GM21576 (cell line): ENCODE results near the gene ANKS3.
A peak's percentile ranks its signal among the peaks of the same experiment; 100 is the strongest.

Source experiments
- ATAC-seq: cut with Tn5 transposase; IDR thresholded peaks from one replicate; pipeline ENCODE4 v1.9.1; 2021; ENCODE audit warnings: mild to moderate bottlenecking, moderate library complexity; ENCODE audit not compliant: unreplicated experiment

ANKS3 gene, protein sequence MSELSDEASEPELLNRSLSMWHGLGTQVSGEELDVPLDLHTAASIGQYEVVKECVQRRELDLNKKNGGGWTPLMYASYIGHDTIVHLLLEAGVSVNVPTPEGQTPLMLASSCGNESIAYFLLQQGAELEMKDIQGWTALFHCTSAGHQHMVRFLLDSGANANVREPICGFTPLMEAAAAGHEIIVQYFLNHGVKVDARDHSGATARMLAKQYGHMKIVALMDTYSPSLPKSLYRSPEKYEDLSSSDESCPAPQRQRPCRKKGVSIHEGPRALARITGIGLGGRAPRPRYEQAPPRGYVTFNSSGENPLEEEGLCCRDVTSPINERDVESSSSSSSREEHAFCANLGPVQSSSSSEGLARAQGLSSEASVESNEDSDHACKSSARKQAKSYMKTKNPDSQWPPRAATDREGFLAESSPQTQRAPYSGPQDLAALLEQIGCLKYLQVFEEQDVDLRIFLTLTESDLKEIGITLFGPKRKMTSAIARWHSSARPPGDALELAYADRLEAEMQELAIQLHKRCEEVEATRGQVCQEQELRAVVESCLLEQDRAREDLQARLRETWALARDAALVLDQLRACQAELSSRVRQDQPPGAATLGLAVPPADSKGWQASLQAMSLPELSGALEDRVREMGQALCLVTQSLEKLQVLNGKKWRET

DNA sequence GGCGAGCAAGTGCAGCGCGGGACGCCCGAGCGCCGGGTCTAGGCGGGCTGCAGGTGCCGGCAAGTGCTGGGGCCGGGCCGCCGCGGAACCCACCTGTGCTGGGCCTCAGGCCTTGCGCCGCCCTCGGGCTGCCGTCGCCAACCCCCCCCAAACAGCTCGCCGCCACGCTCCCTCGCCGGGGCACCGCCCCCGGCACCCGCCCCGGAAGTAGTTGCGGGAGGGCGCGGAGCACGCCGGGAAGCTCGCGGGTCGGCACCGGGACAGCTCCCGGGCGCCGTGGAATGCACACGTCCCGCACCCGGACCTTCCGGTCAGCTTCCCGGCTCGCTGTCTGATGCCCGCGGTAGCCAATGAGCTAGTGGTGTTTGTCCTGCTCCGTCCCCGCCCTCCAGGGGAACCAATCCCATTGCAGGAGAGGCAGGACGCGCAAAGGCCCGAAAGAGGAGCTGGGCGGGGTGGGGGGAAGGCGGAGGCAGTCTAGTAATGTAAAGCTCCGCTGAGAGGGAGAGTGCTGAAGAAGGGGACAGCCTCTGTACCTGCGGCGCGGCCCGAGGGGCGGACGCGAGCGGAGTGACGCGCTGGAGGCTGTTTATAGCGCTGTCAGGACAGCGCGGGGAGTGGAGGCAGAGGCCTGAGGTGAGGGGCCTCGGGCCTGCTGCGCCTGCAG is at the start of gene ANKS3, which contains the start of gene DNAAF8:
TSS of gene ANKS3 (minus strand) at position 209 of the 667 bp plus-strand sequence. CDS start 4,122 bp downstream, outside the sequence.
TSS of gene DNAAF8 (plus strand) at position 475 of the 667 bp plus-strand sequence. CDS start 1,978 bp downstream, outside the sequence.
- ATAC-seq = peak; percentile 63

DNA sequence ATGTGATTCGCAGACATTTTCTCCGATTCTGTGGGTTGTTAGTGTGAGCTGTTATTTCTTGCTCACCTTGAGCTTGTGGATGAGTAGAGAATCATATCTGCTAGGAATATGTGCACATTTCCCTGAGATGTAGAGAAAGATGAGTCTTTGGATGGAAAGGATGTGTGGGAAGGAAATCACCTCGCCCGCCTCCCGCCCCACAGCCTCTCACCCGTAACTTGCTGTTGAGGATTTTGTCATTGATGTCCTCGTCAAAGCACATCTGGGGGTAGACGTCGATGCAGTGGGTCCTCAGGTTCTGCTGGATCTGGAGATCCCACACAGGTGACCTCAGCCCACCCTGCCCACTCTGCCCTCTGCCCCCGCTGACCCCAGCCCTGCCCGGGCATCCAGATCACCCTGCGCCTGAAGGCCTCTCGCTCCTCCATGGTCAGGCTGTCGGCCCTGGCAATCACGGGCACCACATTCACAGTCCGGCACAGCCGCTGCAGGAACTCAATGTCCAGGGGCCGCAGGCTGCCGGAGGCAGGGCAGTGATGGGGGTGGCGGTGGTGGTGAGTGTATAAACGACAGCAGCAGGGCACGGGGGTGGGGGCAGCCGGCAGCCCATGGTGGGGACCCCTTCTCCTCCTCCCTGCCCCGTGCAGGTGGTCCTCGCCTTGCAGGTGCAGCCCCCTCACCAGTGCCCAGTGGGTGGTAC is 49.3 kb upstream of the ANKS3 start:
- no peak for ATAC-seq

DNA sequence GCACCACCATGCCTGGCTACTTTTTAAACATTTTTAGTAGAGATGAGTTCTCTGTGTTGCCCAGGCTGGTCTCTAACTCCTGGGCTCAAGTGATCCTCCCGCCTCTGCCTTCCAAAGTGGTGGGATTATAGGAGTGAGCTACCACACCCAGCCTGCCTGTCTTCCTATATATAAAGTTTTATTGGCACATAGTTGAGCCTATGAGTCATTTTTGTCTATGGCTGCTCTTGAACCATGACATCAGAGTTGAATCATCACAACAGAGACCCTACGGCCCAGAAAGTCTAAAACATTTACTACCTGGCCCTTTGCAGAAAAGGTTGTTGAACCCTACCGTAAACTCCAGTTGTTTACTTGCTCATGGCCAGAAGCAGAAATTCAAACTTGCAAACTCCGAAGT is 46.2 kb upstream of the ANKS3 start:
- ATAC-seq = no peak

DNA sequence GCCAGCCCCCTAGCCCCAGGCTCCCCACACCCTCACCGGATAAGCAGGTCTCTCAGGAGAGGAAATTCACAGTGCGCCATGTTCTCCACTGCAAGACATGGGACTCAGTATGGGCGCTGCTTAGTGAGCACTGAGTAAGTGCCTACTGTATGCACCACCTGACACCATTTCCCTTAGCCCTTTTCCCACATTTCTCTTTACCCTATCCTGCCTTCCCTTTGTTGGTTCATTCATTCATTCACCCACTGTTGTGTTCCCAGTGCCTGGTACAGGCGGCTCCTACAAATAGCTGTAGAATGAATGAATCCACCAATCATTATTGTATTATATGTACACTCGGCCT is 44.0 kb upstream of the ANKS3 start:
- ATAC-seq = no peak

DNA sequence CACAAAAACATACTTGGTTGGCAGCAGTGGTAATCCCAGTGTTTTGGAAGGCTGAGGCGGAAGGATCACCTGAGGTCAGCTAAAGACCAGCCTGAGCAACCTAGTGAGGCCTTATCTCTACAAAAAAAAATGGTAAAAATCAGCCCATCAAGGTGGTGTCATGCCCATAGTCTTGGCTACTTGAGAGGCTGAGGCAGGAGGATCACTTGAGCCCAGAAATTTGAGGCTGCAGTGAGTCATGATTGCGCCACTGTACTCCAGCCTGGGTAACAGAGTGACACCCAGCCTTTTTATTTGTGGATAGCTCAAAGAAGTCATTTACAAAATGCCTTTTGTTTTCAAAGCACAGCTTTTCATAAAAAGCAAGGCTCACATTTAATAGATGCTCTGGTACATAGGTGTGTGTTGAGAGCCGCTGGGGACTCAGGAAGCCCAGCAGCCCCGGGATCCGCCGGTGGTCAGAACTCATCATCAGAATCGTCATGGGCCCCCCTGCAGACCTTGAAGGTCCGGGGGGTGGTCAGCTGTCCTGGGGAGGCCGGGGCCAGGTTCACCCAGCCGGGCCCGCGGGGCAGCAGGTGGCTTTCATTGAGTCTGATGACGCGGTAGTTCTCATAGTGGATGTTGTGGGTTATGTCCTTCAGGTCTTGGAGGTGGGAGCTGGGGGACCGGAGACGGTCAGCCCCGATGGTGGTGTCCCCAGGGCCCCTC is 43.4 kb upstream of the ANKS3 start:
- ATAC-seq = no peak

DNA sequence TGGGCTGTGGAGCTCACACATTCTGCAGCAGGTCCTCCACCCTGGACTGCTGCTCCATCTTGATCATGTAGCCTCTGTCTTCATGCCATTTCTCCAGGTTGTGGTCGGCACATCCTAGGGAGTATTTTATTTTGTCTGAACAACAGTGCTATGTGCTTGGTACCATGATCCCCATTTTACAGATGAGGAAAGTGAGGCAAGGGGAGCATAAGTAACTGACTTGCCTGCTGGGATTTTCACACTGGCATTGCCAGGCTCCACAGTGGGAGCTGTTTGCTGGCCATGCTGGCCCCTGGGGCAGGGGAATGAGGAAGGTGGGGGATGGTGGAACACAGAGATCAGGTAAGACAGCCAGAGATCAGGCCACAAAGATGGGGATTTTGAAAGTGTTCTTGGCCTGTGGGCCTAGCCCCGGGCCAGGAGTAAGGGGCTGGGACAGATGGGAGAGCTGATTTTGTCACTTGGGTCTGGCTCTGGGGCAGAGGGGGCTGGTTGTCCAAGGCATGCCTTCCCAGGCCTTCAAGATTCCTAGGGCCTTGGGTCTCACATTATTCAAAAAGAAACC is 42.2 kb upstream of the ANKS3 start:
- ATAC-seq = no peak

DNA sequence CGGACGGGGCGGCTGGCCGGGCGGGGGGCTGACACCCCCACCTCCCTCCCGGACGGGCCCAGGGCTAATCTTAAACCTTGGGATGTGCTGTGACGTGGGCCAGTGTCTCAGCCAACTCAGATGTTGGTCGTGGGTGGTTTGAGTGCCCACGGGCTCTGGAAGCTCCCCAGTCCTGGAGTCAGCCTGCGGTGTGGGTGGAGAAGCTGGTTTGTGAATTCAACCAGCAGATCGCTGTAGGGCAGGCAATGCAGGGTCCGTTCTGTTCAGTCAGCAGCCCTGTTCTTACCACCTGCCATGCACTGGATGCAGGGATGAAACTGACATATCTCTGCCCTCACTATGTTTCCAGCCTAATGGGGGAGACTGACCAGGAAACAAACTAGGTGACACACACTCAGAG is 40.9 kb upstream of the ANKS3 start:
- no peak for ATAC-seq

DNA sequence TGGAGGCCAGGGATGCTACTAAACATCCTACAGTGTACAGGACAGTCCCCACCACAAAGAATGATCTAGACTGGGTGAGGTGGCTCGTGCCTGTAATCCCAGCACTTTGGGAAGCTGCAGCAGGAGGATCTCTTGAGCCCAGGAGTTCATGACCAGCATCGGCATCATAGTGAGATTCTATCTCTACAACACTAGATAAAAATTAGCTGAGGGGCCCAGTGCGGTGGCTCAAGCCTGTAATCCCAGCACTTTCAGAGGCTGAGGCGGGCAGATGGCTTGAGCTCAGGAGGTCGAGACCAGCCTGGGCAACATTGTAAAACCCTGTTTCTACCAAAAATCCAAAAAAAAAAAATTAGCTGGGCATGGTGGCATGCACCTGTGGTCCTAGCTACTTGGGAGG is 38.3 kb upstream of the ANKS3 start:
- no peak for ATAC-seq

DNA sequence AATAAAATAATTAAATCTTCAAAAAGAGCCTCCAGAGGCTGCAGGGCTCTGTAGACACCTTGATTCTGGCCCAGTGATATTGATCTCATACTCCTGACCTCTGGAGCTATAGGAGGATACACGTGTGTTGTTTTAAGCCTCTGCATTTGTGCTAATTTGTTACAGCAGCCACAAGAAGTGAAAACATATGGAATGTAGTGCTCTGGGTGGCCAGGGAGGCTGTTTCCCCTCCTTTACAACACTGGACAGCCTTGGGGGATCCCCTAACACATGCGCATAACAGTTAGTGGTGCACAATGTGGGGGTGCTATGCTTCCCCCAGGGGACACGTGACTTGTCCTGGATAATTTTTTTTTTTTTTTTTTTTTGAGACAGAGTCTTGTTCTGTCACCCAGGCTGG is 37.6 kb upstream of the ANKS3 start:
- no peak for ATAC-seq

DNA sequence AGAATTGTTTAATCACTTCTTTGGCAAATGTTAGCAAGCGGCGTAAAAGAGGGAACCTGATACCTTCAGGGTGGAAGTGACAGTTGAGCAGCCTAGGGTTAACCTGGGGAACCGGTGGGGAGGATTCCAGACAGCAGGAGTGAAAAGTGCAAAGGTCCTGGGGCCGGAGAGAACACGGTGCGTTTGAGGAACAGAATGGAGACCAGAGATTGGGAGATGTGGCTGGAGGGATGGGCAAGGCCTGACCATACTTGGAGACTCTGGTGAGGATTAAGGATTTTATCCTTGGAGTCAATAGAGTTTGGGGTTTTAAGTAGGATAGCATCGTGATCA is 35.2 kb upstream of the ANKS3 start:
- no peak for ATAC-seq

DNA sequence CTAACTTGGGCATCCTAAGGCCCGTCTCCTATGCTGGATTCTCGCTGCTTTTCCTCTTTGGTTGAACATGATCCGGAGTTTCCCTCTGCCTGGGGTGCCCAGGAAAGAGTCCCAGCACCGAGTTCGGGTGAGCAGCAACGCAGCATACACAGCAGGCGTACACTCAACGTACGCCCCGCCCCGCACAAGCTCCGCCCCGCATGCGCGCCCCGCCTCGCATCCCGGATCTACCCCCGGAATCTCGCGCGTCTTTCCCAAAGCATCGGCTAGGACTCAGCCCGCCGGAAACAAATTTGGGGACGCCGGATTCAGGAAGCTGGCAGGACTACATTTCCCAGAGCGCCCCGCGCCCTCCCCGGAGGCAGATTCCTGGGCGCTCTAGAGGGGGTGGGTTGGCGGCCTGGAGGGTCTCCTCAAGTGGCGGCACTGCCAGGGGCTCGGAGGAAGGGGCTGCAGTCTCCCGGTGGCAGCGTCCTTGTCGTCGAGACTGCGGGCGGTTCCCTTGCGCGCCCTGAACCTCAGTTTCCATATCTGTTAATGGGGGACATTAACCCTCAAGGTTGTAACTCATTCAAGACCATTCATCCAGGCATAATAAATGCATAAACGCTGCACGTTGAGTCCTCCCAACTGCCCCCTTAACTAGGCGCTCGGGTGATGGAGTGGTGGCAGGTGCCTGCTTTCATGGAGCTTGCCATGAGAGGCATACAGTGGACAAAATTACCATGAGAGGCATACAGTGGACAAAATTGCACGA is 34.7 kb upstream of the ANKS3 start:
- ATAC-seq = peak; percentile 47

DNA sequence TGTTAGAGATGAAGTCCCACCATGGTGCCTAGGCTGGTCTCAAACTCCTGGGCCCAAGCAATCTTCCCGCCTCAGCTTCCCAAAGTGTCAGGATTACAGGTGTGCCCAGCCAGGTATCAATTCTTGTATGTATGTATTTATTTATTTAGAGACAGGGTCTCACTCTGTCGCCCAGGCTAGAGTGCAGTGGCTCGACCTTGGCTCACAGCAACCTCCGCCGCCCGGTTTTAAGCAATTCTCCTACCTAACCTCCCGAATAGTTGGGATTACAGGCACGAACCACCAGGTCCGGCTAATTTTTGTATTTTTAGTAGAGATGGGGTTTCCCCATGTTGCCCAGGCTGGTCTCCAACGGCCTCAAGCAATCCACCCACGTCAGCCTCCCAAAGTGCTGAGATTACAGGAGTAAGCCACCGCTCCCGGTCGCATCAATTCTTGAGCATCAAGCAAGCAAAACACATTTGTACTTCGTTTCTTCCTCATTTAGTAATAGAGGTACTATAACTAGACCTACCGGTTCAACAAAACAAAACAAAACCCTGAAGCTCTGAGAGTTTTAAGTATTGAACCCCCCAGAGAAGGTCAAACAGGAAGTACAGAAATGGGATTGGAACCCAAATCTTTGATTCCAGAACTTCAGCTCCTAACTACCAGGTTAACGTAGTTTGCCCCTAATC is 33.9 kb upstream of the ANKS3 start:
- no peak for ATAC-seq

DNA sequence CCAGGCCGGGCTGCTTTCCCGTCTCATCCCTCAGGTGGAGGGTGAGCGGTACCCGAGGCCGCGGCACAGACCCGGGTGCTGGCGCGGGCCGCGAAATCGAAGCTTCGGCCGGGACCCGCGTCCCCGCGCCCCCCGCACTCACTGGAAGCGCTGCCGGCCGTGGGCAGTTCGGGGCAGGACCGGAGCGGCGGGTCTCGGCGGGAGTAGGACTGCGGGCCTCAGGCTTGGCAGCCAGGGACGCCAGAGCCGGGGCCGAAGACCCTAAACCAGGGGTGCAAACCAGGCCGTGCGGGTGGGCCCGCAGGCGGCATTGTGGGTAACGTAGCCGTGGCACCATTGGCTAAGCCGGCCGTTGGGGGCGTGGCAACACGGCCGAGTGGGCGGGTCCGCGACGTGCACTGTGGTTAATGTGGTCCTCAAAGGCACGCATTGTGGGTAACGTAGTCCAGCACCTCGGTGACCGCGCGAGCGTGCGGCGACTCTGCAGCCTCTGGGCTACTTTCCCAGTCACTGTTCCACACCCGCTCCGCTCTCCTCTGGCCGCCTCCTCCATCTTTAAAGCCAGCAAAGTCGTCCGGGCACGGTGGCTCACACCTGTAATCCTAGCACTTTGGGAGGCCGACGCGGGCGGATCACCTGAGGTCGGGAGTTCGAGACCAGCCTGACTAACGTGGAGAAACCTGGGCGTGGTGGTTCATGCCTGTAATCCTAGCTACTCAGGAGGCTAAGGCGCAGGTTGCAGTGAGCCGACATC is 33.0 kb upstream of the ANKS3 start, which contains the start of gene ZNF500:
TSS of gene ZNF500 (minus strand) at position 288 of the 754 bp plus-strand sequence. CDS start 1,184 bp downstream, outside the sequence.
- ATAC-seq = peak; percentile 87

DNA sequence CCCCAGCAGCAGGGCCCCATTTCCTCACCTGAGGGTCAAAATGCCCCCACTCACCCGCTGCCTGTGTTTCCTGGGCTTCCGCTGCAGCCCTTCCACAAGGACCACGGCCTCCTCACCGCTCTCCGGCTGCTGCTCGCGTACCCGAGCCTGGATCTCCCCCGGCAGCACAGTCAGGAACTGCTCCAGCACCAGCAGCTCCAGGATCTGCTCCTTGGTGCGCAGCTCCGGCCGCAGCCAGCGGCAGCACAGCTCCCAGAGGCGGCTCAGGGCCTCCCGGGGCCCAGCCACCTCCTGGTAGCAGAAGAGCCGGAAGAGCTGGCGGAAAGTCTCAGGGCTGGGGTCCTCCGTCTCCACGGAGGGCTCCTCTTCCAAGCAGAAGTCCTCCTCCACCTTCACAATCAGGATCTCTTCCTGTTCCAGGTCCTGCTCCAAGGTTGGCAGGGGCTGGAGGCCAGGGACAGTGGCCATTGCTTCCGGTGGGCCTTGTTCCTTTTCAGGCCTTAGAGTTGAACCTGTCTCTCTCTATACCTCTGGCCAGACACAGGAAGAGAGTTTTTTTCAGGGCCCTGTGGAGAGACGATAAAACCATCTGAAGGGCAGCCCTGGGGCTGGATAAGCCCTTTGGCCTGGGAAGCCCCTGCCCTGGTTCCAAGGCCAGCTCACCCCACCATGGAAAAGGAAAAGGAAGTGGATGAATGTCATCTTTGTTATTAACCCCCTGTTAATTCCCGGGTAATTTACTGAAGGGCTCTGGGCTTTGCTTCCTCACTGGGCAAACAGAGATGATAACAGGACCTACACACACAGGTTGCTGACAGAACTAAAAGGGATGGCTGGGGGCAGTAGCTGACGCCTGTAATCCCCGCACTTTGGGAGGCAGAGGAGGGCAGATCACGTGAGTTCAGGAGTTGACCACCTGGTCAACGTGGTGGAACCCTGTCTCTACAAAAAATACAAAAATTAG is 31.7 kb upstream of the ANKS3 start:
- no peak for ATAC-seq

DNA sequence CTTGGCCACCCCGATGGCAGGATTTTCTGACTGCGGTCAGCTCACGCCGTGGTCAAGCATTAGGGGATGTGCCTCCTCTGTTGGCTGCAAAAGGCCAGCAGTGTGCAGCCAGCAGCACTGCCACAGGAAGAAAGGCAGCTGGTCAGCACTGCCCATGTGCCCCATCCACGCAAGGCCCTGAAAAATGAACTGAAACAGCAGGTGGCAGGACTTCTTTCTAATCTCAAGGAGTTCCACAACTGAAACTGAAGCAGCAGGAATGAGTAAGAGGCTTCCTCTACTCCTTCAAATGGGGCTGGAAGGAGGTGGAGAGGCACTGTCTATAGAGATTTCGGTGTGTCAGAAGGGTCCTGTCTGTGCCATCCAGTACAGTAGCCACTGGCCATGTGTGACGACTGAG is 29.7 kb upstream of the ANKS3 start:
- no peak for ATAC-seq

DNA sequence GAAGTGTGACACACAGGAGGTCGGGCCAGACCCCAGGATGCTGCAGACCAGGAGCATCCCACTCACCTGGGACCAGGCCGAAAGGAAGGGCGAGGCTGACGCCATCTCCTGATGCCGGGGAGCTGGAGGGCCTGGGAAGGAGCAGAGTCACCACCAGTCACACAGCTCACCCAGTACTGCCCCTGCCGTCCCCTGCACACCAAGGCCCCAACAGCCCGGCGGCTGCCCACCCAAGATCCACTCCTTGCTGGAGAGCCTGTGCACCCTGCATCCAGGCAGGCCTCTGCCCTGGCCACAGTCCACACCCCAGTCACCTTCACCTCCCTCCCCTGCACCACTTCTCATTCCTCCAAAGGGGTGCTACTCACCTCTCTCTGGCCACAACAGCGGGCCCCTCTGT is 28.1 kb upstream of the ANKS3 start:
- no peak for ATAC-seq

DNA sequence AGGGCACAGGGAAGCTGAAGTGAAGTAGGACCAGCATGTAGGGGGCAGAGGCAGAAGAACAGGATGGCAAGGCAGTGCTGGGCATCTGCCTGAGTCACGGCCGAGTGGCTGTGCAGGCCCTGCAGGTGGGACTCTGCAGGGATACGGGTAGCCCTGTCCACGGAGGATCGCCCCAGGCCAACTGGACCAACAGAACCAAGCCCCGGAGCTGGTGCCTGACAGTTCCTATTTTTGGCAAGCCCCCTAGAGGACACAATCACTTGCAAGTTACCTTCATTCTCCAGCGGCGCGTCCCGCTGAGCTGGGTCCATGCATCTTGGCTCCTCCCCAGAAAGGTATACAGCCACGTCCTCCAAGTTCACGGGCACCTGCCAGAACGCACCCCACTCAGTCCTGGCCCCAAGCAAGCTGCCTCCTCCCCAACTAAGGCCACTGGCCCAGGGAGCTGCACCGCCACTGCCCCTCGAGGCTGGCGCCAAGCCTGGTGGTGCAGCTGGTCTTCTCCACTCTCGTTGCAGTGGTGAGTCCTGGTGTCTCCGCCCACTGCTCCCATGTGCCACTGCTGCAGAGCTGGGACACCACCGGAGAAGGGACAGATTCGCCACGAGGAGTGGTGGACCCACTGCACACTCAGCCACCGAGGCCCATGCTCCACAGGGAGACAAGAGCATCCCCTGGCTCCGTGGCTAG is 26.3 kb upstream of the ANKS3 start:
- ATAC-seq = no peak
